Activated T-cell treated with anti-CD3 and anti-CD28 coated beads, Interleukin-2, amount 50 U/mL, for 4 hours (primary cell): ENCODE data around the gene CIAO3. TPM values are rescaled to one million over a fixed set of nuclear protein-coding genes. Genes with fewer than 3 reads are reported as not detected.
A peak's percentile ranks its signal among the peaks of the same experiment; 100 is the strongest.

Source experiments
- ATAC-seq, 2 donors: fragments of 200-7000 bp; cut with Tn5 transposase; one replicate each; pipeline ENCODE4 v1.10.0; 2021
- DNase-seq: peaks from one replicate; pipeline ENCODE4 v3.0.0-alpha.2; 2020
- H3K27me3 Mint-ChIP-seq: one replicate; pipeline ENCODE4 v1.8.0; 2021; ENCODE audit warnings: low read depth, mixed read lengths
- H3K36me3 Mint-ChIP-seq: one replicate; pipeline ENCODE4 v1.8.0; 2022; ENCODE audit warnings: mixed read lengths; ENCODE audit not compliant: insufficient read depth
- H3K4me1 Mint-ChIP-seq: one replicate; pipeline ENCODE4 v1.8.0; 2021; ENCODE audit warnings: low read depth, mixed read lengths
- H3K4me3 Mint-ChIP-seq: one replicate; pipeline ENCODE4 v1.8.0; 2021; ENCODE audit warnings: mild to moderate bottlenecking, moderate library complexity, mixed read lengths
- H3K9me3 Mint-ChIP-seq: one replicate; pipeline ENCODE4 v1.8.0; 2021; ENCODE audit warnings: mixed read lengths
- total RNA-seq, 3 donors: library from RNA; stranded (reverse); gene quantifications; one replicate each; pipeline ENCODE4 v1.2.1, GENCODE V29; 2021

CIAO3 gene
- total RNA-seq, 3 donors from 2014 or later = 30.1 to 39.5 (median 34.8) TPM

DNA sequence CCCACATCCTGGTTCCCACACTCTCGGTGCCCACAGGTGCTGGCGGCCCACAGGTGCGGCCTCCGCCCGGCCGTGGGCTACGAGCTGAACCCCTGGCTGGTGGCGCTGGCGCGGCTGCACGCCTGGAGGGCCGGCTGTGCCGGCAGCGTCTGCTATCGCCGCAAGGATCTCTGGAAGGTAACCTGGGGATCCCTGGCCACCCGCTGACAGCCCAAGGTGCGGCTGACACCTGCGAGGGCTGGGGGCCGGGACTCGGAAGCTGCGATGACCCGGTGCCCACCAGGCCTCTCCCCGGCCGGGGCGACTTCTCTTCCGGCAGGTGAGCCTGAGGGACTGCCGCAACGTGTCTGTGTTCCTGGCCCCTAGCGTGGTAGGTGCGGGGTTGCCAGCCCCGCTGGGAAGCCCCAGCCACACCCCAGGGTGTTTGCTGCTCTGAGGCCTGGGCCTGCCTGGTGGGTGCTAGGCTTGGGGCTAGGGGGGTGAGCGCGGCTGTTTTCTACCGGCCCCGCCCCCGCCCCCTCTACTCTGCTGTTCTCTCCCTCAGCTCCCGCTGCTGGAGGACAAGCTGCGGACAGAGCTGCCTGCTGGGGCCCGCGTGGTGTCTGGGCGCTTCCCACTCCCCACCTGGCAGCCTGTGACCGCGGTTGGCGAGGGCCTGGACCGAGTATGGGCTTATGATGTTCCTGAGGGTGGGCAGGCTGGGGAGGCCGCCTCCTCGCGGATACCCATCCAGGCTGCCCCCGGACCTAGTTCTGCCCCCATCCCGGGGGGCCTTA lies 18.8 kb downstream of the CIAO3 start:
- no peak for ATAC-seq
- H3K9me3 Mint-ChIP-seq = no peaks in the 10 kb centered on the region

DNA sequence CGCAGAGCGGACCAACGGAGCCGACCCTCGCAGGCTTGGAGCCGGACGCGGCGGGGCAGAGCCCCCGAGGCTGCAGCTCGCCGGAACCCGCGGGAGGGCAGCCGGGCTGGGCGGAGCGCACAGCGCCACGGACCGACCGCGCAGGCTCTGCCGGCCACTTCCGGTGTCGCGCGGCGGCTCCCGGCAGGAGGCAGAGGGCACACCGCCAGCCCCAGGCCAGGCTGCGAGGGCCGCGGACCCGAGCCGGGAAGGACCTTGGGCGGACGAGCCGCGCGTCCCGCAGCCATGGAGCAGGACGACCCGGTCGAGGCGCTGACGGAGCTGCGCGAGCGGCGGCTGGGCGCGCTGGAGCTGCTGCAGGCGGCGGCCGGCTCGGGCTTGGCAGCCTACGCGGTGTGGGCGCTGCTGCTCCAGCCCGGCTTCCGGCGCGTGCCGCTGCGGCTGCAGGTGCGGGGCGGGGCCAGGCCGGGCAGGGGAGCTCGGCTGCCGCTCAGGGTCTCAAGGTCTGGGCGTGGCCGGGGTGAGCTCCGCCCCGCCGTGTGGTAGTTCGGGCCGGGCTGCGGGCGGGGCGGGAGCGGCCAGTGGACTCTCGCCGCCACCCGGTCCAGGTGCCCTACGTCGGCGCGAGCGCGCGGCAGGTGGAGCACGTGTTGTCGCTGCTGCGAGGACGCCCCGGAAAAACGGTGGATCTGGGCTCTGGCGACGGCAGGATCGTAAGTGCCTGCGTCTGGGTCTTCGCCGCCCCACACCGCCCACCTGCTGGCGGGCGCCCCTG lies 19.6 kb downstream of the CIAO3 start, which contains the start of gene ANTKMT:
Gene ANTKMT (plus strand): TSS at position 157 of the 775 bp plus-strand sequence. CDS start 129 bp downstream, at position 286.
- Mint-ChIP-seq H3K9me3 (no peaks in the 10 kb centered on the region), H3K27me3 (peaks cover 4% of the 10 kb centered on the region), H3K4me3 (peak within 1 kb of the TSS; percentile 81), H3K36me3 (no peaks in the 10 kb centered on the region), H3K4me1 (peaks cover 15% of the 10 kb centered on the region)
- peak; percentile 69 to 71 for ATAC-seq
- peak; percentile 50 for DNase-seq

More for the DNA sequence above, 18.8 kb downstream of the CIAO3 start:
- Mint-ChIP-seq H3K4me1 (peaks cover 19% of the 10 kb centered on the region), H3K4me3 (peak overlapping the region; percentile 69), H3K36me3 (no peaks in the 10 kb centered on the region), H3K27me3 (no peaks in the 10 kb centered on the region)
- DNase-seq = no peak

DNA sequence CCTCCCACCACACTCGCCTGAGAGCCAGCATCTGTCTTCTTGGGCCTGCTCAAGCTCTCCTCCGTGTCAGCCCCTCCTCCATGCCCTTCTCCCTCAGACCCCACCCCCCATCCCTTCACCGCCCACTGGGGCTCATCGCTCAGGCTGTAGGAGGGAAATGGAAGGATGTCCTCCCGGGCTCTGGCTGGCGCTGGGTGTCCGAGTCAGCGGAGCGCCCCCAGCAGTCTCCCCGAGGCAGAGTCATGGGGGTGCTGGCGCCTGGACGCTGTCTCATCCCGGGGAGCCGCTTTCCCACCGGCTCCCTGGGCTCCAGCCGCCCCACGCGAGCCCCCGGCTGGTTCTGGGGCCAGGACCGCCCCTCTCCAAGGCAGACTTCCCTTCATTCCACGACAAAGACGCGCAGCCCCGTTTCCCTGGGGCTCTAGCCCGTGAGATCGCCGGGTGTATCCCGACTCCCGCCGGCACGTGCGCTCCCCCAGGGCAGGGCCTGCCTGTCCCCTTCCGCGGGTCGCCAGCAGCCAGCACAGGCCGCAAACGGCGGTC lies 20.3 kb downstream of the CIAO3 start:
- ATAC-seq (peak; percentile 15 to 25), DNase-seq (peak; percentile 25)
- H3K4me1 Mint-ChIP-seq = peaks cover 15% of the 10 kb centered on the region
- peaks cover 4% of the 10 kb centered on the region for H3K27me3 Mint-ChIP-seq
- peak overlapping the region; percentile 81 for H3K4me3 Mint-ChIP-seq
- no peaks in the 10 kb centered on the region for H3K9me3 Mint-ChIP-seq
- no peaks in the 10 kb centered on the region for H3K36me3 Mint-ChIP-seq

DNA sequence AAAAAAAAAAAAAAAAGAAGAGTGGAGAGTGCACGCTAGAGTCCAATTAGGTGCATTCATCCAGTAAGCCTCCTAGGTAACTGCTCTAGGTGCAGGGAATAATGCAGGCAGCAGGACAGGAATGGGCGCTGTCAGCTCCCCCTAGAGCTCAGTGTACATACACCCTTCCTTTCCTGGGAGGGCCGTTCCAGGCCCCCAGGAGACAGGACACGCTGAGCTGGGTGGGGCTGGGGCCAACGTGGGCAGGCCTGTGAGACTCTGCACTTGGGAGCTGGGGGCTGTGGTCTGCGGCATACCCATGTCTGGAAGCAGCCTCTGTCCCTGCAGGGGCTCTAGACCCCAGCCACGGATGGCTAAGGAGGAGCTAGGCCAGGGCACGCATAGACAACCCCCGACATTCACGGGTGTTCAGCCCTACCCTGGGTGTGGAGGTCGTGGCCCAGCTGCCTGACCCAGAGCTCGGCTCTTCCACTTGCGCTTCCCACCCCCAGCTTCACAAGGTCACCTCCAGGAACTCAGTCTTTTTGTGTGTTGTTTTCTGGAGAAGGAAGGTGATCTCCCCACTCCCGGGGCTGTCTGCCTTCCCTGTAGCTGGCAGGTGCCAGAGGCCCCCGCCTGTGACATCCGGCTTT lies 20.9 kb downstream of the CIAO3 start:
- H3K27me3 Mint-ChIP-seq = peaks cover 4% of the 10 kb centered on the region
- peak overlapping the region; percentile 81 for H3K4me3 Mint-ChIP-seq
- H3K9me3 Mint-ChIP-seq = no peaks in the 10 kb centered on the region
- H3K36me3 Mint-ChIP-seq = no peaks in the 10 kb centered on the region
- ATAC-seq (no peak), DNase-seq (no peak)
- H3K4me1 Mint-ChIP-seq = peaks cover 15% of the 10 kb centered on the region

DNA sequence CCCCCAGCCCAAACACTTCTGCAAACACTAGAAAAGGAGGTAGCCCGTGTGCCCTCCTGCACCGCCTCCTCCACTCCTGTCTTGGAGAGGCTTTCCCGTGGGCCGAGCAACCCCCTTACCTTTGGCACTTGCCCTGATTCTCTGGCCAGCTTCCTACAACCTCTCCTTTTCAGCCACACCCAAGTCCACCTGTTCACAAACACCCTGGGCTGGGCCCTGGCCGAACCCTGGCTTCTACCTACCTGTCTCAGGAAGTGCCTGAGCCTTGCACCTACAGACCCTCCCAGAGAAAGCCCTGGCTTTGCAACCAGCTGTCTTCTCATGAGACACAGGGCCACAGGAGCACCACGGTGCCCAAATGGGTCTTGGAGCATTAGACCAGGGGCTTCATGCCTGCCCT lies 21.9 kb downstream of the CIAO3 start:
- Mint-ChIP-seq H3K9me3 (no peaks in the 10 kb centered on the region), H3K36me3 (no peaks in the 10 kb centered on the region), H3K4me1 (peaks cover 15% of the 10 kb centered on the region), H3K27me3 (peaks cover 7% of the 10 kb centered on the region), H3K4me3 (peak overlapping the region; percentile 81)
- DNase-seq (no peak), ATAC-seq (no peak)

DNA sequence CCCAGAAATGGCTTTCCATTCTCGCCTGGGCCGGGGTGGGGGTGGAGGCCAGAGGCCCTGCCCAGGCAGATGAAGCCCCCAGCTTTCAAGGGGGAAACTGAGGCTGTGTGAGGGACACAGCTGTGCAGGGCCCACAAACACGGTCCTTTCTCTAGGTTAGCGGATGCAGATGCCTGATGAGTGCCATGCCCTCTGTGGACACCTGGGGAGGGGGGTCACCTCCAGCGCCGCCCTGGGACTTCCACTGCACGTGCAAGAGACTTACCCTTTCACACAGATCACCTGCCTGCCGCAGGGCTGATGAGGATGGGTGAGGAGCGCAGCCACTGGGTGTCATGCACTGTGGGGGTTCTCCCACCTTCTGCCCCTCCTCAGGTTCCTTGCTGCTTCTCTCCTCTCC lies 22.4 kb downstream of the CIAO3 start:
- DNase-seq (no peak), ATAC-seq (no peak)
- peaks cover 15% of the 10 kb centered on the region for H3K4me1 Mint-ChIP-seq
- H3K9me3 Mint-ChIP-seq = no peaks in the 10 kb centered on the region
- no peaks in the 10 kb centered on the region for H3K36me3 Mint-ChIP-seq
- H3K27me3 Mint-ChIP-seq = peaks cover 8% of the 10 kb centered on the region
- no peak overlapping the region for H3K4me3 Mint-ChIP-seq

DNA sequence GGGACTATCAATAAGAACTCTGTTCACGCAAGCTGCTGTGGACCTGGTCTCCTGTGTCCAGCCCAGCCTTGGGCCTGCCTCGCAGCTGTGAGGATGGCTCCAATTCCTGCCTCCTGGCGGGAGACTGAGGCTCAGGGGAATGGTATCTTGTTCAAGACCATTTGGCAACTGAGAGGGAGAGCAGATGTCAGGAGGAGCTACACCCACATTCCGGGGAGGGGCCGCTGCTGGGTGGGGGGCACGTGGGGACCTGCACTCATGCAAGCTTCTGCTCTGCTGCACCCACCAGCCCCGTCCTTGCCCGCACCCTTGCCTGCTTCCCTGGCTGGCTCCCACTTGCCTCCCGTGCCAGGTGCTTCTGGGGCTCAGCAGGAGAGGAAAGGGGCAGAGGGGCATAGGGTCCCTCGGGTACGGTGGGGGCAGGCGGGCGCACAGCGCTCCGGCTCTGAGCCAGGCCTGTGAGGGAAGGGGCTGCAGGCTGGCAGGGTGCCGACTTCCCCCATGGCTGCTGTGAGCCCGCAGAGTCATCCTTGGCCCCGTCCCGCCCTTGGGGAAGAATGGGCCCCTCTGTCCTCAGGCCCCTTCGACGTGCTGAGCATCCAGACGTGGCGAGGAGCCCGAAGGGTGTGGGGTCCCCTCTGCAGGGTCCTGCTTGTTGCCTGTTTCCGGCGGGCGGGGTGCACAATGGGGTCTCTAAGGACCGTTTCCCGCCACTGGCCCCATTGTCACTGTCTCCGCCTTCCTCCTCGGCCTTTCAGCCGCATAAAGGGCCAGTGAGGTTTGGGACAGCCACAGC lies 23.1 kb downstream of the CIAO3 start:
- ATAC-seq (no peak), DNase-seq (no peak)
- Mint-ChIP-seq H3K9me3 (no peaks in the 10 kb centered on the region), H3K4me3 (no peak overlapping the region), H3K27me3 (peaks cover 12% of the 10 kb centered on the region), H3K36me3 (no peaks in the 10 kb centered on the region), H3K4me1 (peaks cover 13% of the 10 kb centered on the region)

DNA sequence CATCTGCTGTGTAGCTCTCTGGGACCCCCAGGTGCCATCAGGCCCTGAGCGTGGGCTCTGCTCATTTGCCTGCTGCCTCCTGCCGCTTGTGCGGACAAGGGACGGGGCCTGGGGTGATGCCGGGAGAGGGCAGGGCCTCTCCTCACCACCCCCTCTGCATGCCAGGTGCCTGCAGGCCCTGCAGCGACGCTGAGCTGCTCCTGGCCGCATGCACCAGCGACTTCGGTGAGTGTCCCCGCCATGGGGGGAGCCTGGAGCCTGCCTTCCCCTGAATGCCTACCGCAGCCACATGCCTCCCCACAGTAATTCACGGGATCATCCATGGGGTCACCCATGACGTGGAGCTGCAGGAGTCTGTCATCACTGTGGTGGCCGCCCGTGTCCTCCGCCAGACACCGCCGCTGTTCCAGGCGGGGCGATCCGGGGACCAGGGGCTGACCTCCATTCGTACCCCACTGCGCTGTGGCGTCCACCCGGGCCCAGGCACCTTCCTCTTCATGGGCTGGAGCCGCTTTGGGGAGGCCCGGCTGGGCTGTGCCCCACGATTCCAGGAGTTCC lies 23.9 kb downstream of the CIAO3 start:
- Mint-ChIP-seq H3K27me3 (peaks cover 13% of the 10 kb centered on the region), H3K9me3 (no peaks in the 10 kb centered on the region), H3K4me1 (peaks cover 10% of the 10 kb centered on the region), H3K4me3 (peak overlapping the region; percentile 58), H3K36me3 (no peaks in the 10 kb centered on the region)
- ATAC-seq (no peak), DNase-seq (no peak)

DNA sequence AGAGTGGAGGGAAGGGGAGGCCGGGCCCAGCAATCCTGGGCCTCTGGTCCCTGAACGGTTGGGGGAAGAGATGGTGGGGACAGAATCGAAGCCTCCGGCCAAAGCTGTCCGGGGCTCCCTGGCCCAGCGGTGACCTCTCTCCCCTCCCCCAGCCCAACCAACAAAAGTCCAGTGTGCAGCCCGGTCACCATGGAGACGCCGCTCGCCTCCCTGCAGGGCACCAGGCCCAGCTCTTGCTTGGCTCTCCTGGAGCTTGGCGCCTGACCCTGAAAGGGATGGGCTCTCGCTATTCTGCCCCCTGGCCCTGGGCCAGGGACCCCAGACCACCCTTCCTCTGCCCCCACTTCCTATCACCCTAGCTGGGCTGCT lies 24.6 kb downstream of the CIAO3 start:
- ATAC-seq = no peak
- H3K27me3 Mint-ChIP-seq = peaks cover 15% of the 10 kb centered on the region
- no peak for DNase-seq
- H3K9me3 Mint-ChIP-seq = no peaks in the 10 kb centered on the region
- H3K4me3 Mint-ChIP-seq = peak overlapping the region; percentile 60
- no peaks in the 10 kb centered on the region for H3K36me3 Mint-ChIP-seq
- peaks cover 9% of the 10 kb centered on the region for H3K4me1 Mint-ChIP-seq

DNA sequence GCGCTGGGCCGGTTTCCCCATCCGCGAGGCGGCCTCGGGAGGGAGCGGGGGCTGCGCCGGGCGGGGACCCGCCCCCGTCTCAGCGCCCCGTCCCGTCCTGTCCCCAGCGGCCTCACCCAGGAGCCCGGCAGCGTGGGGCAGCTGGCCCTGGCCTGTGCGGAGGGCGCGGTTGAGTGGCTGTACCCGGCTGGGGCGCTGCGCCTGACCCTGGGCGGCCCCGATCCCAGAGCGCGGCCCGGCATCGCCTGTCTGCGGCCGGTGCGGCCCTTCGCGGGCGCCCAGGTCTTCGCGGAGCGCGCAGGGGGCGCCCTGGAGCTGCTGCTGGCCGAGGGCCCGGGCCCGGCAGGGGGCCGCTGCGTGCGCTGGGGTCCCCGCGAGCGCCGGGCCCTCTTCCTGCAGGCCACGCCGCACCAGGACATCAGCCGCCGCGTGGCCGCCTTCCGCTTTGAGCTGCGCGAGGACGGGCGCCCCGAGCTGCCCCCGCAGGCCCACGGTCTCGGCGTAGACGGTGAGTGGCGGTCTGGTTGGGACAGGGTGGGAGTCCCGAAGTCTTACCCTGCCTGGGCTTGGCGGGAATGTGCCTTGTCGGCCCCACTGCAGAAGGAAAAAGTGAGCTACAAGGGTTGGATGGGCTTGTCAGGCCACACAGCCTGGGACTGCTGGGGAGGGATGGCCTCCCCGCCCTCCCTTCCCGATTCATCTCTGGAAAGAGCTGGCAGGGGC lies 25.2 kb downstream of the CIAO3 start:
- Mint-ChIP-seq H3K4me3 (peak overlapping the region; percentile 60), H3K9me3 (no peaks in the 10 kb centered on the region), H3K4me1 (peaks cover 9% of the 10 kb centered on the region), H3K27me3 (peaks cover 16% of the 10 kb centered on the region), H3K36me3 (no peaks in the 10 kb centered on the region)
- ATAC-seq (peak; percentile 17 to 23), DNase-seq (no peak)

DNA sequence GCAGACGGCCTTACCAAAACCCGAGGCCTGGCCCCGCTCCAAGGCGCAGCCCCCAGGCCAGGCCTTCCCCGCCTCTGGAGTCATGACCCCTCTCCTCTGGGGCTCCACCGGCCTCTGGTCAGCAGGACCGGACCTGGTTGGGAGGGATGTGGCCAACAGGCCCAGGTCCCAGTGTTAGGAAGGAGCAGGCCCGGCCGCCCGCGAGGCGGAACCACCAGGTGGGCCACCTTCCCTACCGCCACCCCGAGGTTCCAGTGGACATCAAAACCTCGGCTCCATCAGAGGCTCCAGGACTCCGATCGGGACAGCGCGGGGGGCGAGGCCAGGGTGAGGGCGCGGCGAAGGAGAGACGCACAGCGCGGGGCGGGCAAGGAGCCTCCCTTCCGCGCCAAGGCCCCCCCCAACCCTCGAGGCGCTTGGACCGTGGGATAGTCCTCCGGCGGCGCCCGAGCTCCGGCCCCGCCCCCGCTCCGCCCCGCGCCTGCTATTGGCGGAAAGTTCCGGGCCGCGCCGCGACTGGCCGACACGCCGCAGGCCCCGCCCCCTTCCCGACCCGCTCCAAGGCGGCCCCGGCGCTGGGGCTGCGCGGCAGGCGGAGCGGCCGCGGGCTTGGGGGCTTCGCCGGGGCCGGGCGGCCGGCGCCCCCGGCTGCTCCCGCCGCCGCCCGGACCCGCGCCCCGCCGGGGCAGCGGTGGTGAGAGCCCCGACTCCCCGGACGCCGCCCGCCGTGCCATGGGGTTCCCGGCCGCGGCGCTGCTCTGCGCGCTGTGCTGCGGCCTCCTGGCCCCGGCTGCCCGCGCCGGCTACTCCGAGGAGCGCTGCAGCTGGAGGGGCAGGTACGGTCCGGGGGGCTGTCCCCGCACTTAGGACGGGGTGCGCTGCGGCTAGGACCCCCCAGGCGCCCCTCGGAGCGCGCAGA lies 26.0 kb downstream of the CIAO3 start, which contains the start of gene METRN:
Gene METRN (plus strand): TSS at position 561 of the 919 bp plus-strand sequence. CDS start 172 bp downstream, at position 733.
- Mint-ChIP-seq H3K9me3 (no peaks in the 10 kb centered on the region), H3K27me3 (peaks cover 20% of the 10 kb centered on the region), H3K36me3 (no peaks in the 10 kb centered on the region), H3K4me3 (peak within 1 kb of the TSS; percentile 60), H3K4me1 (peaks cover 4% of the 10 kb centered on the region)
- DNase-seq (peak; percentile 87), ATAC-seq (peak; percentile 90)

DNA sequence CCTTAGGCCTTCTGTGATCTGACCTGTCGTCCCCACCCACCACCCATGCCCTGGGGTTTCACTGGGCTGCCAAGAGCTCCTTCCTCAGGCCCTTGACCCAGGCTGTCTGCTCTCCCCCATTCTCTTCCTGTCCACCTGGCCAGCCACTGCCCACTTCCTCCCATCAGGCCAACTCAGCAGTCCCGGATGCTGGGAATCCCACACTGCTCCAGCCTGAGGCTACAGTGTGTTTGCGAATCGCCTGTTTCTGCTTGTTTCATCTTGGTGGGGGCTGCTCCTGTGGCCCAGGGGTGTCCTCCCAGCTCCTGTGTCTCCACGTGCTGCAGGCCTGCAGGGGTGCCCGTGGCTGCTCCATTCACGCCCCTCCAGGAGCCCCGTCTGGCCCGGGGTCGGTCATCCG lies 26.7 kb downstream of the CIAO3 start:
- ATAC-seq = no peak
- Mint-ChIP-seq H3K4me3 (no peak overlapping the region), H3K4me1 (peaks cover under 1% of the 10 kb centered on the region)

More for the DNA sequence above, 26.7 kb downstream of the CIAO3 start:
- DNase-seq = no peak
- Mint-ChIP-seq H3K36me3 (no peaks in the 10 kb centered on the region), H3K9me3 (no peaks in the 10 kb centered on the region), H3K27me3 (peaks cover 26% of the 10 kb centered on the region)
